Medulla oblongata (tissue), 1 donor: ENCODE measurements around the gene NUP153.
A peak's percentile ranks its signal among the peaks of the same experiment; 100 is the strongest.
"Not testable (repeated sequence)": the region's sequence is repeated elsewhere in the genome, so short reads cannot be mapped to it uniquely, and the experiment has no call there.

Experiments
- DNase-seq: peaks from one replicate; pipeline ENCODE4 v3.0.0-alpha.2; 2015; ENCODE audit errors: extremely low spot score

Gene NUP153

DNA sequence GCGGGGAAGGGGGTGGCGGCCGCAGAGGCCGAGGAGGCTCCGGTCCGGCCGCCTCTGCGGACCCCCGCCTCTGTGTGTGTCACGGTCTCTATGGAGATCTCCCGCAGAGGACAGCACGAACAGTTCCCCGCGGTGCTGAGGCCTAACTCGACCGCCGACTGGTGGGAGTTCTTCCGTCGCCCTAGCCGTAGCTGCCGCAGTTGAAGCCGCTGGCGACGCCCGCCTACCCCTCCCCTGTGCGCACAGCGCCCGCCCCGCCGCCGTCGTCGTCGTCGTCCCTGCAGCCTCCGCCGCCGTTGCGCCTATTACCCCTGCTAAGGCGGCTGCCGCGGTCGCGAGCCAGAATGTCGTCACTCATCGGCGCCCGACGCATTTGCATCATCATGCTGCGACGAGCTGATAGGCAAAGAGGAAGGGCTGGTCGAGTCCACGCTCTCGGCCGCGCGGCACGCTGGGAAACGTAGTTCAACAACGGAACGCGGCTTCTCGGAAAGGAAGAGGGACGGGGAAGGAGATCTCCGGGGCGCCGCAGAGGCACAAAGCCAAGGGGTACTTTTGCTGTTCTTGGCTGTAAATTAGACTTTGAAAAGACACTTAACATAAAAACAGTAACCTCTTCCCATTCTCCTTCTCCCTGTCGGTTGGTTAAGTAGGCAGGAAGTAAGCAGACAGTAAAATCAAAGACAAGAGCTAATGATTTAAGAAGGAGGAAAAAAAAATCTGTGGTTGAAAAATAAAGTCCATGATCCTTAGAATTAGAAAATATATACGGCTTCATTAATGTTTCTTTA is at the start of gene NUP153:
NUP153 (minus strand) TSS at position 346 of the 791 bp plus-strand sequence. CDS start 538 bp downstream, outside the sequence.
- DNase-seq, result peak; percentile 99

DNA sequence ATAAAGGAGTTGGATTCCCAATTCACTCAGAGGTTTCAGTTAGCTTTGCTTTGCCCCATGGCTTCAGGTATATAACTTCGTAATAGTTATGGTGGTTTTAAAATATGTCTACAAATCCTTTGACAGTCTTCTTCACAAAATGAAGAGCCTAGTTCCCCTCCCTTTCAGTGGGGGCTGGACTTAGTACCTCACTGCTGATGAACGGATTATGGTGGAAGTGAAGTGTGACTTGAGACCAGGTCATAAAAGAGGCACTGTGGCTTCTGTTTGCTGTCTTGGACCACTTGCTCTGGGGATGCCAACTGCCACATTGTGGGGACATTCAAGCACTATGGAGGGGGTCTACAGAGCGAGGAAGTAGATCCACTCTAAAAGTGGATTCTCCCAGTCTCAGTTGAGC is 47.5 kb upstream of the NUP153 start:
- DNase-seq, result no peak

DNA sequence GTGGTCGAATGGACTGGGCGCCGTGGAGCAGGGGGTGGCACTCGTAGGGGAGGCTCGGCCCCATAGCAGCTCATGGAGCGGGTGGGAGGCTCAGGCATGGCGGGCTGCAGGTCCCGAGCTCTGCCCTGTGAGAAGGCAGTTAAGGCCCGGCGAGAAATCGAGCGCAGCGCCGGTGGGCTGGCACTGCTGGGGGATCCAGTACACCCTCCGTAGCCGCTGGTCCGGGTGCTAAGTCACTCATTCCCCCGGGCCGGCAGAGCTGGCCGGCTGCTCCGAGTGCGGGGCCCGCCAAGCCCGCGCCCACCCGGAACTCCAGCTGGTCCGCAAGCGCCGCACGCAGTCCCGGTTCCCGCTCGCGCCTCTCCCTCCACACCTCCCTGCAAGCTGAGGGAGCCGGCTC is 38.6 kb upstream of the NUP153 start:
- not testable (repeated sequence) for DNase-seq

- not testable (repeated sequence) for DNase-seq
Measured at GRCh38 chr6:17744757-17745308, 38.1 kb upstream of the NUP153 start.

- no peak for DNase-seq
Measured at GRCh38 chr6:17744019-17744756, 37.5 kb upstream of the NUP153 start.

GRCh38 chr6:17741507-17741906 is 34.8 kb upstream of the NUP153 start:
- DNase-seq, result no peak

- no peak for DNase-seq
Measured at GRCh38 chr6:17740559-17741220, 34.0 kb upstream of the NUP153 start.

DNA sequence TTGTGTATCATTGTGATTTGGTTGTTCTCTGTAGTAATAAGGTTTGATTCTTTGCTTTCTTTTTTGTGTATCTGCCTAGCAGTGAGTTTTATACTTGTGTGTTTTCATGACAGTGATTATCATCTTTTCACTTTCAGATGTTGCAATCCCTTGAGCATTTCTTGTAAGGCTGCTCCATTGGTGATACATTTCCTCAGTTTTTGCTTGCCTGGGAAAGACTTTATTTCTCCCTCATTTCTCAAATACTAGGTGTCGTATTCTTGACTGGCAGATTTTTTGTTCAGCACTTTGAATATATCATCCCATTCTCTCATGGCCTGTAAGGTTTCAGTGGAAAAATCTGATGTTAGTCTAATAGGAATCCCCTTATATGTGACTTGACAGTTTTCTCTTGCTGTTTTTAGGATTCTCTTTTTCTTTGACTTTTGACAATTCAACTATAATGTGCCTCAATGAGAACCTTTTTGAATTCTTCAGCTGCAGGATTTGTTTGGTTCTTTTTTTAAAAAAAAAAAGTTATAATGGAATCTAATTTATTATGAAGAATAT is 31.1 kb upstream of the NUP153 start:
- no peak for DNase-seq

GRCh38 chr6:17735311-17735710 is 28.6 kb upstream of the NUP153 start:
- DNase-seq, result not testable (repeated sequence)

GRCh38 chr6:17730078-17730704 is 23.5 kb upstream of the NUP153 start:
- DNase-seq, result no peak

- DNase-seq, result no peak
Measured at GRCh38 chr6:17729223-17730077, 22.7 kb upstream of the NUP153 start.

DNA sequence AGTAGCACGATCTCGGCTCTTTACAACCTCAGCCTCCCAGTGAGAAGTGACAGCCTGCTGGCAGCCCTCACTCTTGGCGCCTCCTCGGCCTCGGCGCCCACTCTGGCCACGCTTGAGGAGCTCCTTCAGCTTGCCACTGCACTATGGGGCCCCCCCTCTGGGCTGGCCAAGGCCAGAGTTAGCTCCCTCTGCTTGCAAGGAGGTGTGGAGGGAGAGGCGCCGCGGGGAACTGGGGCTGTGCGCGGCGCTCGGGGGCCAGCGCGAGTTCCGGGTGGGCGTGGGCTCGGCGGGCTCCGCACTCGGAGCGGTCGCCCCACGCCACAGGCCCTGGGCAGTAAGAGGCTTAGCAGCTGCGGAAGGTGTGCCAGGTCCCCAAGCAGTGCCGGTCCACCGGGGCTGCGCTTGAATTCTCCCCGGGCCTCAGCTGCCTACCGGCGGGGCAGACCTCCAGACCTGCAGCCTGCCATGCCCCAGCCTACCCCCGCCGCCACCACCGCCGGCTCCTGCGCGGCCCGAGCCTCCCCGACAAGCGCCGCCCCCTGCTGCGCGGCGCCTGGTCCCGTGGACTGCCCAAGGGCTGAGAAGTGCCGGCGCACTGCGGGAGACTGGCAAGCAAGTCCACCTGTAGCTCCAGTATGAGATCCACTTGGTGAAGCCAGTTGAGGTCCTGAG is 22.0 kb upstream of the NUP153 start:
- no peak for DNase-seq

- DNase-seq, result no peak
Measured at GRCh38 chr6:17725083-17725482, 18.4 kb upstream of the NUP153 start.

GRCh38 chr6:17724341-17724740 is 17.6 kb upstream of the NUP153 start:
- no peak for DNase-seq

- DNase-seq, result no peak
Measured at GRCh38 chr6:17721671-17722070, 14.9 kb upstream of the NUP153 start.

DNA sequence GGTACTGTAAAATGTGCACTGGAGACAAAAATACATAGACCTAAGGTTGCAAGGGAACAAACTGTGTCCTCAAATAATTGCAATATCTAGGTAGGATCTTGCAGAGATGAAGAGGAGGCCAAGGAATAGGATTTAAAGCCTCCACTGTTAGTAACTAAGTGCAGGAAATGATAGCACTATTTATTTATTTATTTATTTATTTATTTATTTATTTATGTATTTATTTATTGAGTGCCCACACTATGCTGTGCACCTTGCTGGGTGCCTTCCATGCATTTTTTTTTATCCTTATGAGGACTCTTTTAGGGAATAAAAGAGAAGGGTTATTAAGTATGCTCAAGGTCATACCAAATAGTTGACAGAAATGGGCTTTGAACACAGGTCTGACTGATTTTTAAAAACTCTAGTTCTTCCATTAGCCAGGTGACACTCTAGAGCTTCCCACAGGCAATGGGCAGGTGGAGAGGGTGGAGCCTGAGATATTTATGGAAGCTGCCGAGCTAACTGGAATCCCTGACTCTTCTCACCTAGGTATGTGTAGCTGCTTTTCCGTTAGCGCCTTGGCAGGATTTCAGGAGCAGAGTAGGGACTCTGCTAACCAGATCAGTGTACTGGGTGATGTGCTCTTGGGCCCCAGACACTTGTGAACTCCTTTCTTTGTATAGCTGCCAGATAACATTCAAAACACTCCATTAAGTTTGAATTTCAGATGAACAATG is 12.8 kb upstream of the NUP153 start:
- DNase-seq, result no peak

GRCh38 chr6:17716221-17716620 is 9.5 kb upstream of the NUP153 start:
- no peak for DNase-seq

DNA sequence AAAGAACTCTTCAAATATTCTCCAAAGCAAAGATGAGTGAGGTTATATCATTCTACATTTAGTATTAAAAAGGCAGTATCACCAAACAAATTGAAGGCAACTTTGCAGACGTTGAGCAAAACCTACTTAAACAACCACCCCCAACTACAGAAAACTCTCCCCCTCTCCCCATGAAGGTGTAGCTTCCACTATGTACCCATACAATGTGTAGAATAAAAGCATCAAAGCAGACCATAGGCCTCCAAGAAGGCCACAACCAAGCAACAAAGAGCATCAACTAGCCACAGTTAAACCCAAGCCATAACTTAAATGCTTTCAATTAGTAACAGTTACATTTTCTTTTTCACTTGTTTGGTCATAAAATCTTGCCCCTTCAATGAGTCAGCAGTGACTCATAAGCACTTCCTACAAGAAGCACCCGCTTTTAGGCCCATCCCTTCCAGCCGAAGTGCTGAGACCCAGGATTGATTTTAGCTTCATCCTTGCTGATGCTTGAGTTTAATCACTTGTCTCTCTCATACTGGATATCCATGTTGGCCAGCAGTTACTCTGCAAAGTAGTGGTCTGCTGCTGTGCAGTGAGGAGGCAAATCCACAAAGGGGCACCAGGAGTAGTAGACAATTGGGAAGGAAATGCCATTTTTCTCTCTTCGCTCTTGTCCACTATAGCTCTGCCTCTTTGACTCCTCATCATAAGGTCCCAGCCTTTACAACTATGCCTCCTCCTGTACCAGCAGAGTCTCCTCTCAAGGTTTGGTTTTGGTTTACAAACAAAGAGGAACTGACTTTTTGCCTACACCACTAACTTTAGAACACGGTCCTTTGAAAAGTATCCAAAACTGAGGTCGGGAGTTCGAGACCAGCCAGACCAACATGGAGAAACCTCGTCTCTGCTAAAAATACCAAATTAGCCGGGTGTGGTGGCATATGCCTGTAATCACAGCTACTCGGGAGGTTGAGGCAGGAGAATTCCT is 8.4 kb upstream of the NUP153 start:
- DNase-seq, result no peak
